Eye (tissue), 1 donor: ENCODE results near the gene POLR2J3.
"Not testable (repeated sequence)": the region's sequence is repeated elsewhere in the genome, so short reads cannot be mapped to it uniquely, and the experiment has no call there.

Source experiments
- DNase-seq: peaks from one replicate; pipeline ENCODE4 v3.0.0-alpha.2; 2015

Gene POLR2J3

DNA sequence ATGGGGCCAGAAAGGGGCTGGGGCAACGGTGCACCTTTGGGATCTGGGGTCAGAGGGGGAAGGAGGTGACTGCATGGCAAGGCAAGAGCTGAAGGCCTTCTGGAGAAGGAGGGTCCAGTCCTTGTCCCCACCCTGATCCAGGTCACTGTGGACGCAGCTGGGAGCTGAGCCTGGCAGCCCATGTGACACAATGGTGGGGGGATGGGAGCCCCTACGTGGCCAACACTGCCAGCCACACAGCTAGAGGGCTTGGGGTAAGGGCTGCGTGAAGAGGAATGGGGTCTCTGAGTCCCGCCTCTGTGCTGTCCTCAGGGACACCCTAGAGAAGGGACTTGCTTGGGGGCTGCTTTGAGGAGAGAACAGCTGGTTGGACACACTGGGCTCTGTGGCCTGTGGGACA lies 9.3 kb upstream of the POLR2J3 start:
- not testable (repeated sequence) for DNase-seq

DNA sequence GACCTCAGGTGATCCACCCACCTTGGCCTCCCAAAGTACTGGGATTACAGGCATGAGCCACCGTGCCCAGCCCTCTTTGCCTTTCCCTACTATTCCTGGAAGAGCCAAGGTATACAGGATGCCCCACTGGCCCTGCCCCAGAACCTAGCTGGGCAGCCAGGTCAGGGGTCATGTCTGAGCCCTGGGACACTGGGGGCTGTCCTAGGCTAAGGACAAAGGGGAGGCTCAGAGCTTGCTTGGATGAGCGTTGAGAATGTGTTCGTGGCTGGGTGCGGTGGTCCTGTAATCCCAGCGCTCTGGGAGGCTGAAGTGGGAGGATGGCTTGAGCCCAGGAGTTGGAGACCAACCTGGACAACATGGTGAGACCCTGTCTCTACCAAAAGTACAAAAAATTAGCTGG lies 6.1 kb upstream of the POLR2J3 start:
- DNase-seq: not testable (repeated sequence)

DNA sequence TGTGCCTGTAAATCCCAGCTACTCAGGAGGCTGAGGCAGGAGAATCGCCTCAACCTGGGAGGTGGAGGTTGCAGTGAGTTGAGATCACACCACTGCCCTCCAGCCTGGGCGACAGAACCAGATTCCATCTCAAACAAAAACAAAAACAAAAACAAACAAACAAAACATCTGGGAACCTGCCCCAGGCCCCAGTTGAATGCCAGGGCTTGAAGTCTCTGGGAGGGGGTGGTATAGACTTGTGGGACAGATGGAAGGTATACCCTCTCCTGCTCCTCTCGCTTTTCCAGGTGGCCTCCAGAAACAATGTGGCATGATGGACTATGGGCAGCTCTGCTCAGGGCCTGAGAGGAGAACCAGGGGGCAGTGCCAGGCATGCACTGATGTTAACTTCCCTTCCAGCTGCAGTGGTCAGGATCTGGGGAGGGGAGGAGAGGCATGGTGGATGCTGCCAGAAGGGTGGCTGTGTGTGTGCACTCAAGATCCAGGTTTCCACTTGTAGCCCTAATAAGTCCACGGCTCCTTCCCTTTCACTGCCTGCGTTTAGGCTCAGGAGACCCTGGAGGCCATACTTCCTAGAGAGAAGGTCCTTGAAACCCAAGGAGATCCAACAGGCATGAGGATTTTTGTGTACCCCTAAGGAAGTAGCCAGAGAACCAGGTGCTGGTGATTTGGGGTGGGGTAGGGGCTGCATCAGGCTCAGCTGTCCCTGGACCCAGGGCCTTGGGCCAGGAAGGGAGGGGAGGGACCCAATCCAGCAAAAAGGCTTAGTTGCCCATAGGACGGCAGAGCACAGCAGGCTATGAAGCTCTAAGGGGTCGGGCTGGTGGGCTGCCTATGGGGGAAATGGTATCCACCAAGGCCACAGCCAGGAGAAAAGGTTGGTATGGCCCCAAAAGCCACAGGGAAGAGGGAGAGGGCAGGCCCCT lies 5.2 kb upstream of the POLR2J3 start:
- DNase-seq: not testable (repeated sequence)

DNA sequence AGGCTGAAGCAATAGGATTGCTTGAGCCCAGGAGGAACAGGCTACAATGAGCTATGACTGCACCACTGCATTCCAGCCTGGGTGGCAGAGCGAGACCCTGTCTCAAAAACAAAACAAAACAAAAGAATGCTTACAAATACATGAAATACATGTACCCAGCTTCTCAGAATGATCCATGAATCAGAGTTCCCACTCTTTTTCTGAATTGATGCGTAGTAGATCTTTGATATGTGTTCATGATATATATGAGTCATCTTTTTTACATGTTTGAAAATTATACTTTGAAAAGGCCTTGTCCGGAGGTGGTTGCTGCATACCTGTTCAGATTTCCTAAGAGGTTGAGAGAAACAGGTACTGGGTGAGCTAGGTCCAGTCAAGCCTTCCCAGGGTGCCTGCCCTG lies 4.0 kb upstream of the POLR2J3 start:
- DNase-seq: not testable (repeated sequence)

DNA sequence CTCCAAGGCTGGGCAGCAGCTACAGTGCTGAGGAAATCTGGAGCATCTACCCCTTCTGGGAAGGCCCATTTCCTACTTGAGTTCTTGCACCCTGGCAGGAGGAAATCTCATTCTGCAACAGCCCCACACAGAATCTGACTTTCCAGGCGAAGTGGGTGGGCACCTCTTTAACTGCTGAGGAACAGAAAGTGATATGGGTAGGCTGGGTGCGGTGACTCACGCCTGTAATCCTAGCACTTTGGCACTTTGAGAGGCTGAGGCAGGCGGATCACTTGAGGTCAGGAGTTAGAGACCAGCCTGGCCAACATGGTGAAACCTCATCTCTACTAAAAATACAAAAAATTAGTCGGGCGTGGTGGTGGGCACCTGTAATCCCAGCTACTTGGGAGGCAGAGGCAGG lies 2.2 kb upstream of the POLR2J3 start:
- DNase-seq: not testable (repeated sequence)

DNA sequence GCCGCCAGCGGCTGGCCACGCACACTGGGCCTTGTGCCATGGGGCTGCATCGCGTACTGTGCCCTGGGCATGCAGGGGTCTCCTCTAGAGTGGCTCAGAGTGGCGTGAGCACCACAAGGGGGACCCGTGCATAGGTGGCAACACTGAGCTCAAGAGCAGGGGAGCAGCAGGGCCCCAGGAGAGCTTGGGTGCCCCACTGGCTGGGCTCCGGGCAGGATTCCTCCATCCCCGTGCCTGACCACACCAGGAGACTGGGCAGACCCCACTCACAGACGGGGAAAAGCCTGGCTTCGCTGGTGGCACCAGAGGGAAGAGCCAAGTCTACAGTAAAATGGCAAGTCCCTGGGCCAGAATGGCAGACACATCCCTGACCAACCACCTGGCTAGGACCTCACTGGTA lies 3.8 kb downstream of the POLR2J3 start:
- DNase-seq: not testable (repeated sequence)

DNA sequence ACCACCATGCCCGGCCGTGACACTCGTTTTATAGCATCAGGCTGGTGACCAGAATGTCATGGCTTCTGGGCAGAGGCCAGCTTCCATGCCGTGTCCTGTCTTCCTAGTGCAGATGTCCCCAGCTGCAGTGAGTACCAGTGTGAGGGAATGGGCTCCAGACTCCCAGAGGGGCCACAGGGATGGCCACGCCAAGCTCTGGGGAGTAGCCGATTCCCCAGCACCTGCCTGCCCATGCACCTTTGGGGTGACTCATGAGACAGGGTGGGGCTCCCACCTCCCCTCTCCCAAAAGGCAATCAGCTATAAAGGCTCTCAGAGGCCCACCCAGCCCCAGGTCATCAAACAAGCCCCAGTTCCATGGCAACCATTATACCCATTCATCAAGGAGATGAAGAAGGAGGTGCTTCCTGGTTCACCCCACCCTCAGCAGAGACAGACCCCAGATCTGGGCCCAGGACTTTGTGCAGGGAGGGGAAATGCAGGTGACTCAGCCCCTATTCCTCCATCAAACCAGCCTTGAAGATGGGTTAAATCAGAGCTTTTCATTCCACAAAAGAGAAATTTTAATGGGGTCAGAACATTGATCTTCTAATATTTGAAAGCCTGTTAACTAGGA lies 21.5 kb downstream of the POLR2J3 start, which contains the start of gene SPDYE2:
Gene SPDYE2 (plus strand): TSS at position 419 of the 615 bp plus-strand sequence. CDS start 2,030 bp downstream, outside the sequence.
- not testable (repeated sequence) for DNase-seq

DNA sequence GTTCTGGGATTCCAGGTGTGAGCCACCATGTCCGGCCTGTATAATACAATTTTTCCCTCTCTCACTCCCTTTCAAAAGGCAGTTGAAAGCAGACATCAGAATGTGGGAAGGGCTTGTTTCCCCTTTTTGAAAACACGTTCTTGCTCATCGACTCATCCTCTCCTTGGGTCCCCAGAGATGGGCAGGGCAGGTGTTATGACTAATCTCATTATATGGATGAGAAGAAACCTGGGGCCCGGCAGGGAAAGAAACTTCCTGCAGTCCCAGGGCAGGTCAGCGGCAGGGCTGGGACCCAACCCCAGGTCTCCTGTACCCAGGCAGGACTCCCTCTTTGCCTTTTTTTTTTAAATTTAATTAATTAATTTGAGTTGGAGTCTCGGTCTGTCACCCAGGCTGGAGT lies 26.0 kb downstream of the POLR2J3 start:
- not testable (repeated sequence) for DNase-seq

DNA sequence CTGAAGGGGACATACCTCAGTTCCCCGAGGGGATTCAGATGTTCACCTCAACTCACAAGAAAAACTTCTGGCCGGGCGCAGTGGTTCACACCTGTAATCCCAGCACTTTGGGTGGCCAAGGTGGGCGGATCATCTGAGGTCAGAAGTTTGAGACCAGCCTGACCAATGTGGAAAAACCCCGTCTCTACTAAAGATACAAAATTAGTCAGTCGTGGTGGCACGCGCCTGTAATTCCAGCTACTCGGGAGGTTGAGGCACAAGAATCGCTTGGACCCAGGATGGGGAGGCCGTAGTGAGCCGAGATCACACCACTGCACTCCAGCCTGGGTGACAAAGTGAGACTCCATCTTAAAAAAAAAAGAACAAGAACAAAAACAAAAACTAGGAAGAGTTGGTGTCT lies 27.1 kb downstream of the POLR2J3 start:
- DNase-seq: not testable (repeated sequence)

DNA sequence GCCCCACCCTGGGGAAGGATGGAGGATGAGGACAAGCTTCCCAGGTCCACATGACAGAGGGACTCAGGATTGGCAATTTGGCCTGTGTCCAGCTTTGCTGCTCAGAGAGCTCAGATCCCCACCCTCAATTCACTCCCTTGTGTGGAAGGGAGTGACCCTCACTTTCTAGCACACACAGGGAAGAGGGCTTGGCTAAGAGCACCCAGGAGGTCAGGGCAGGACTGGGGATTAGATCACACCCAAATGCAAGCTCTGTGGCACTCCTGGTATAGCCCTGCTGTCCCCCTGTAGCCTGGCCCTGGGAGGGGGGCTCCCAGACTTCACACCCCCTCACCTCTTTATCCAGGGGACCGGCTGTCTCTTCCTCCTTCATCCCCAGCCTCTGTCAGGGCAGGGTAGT lies 28.0 kb downstream of the POLR2J3 start:
- not testable (repeated sequence) for DNase-seq

DNA sequence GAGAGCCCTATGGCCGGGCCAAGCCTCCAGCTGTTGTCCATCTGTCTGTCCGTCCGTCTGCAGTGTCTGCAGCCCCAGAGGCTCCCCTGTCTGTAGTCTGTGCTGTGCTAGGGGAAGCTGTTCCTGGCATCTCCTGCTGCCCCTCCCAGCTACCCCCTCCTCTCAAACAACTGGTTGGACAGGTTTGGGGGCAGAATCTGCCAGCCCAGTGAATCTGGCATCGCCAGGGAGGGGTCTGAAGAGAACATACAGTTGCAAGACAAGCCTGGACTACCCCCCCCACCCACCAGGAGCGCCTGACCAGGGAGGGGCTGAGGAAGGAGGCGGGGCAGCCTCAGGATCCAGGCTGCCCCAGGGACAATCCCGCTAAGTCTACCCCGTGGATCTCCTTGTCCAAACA lies 28.8 kb downstream of the POLR2J3 start, which contains the start of gene UPK3BL2:
Gene UPK3BL2 (minus strand): TSS at position 101 of the 400 bp plus-strand sequence. CDS start 60 bp downstream, at position 41.
- not testable (repeated sequence) for DNase-seq

DNA sequence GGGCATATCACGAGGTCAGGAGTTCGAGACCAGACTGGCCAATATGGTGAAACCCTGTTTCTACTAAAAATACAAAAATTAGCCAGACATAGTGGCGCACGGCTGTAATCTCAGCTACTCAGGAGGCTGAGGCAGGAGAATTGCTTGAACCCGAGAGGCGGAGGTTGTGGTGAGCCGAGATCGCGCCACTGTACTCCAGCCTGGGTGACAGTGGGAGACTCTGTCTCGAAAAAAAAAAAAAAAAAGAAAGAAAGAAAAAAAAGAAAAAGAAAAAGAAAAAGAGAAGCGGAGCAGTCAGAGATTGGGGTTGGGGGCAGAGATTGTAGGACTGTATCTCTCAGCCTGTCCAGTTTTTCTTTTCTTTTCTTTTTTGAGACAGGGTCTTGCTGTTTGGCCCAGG lies 29.6 kb downstream of the POLR2J3 start:
- DNase-seq: not testable (repeated sequence)

DNA sequence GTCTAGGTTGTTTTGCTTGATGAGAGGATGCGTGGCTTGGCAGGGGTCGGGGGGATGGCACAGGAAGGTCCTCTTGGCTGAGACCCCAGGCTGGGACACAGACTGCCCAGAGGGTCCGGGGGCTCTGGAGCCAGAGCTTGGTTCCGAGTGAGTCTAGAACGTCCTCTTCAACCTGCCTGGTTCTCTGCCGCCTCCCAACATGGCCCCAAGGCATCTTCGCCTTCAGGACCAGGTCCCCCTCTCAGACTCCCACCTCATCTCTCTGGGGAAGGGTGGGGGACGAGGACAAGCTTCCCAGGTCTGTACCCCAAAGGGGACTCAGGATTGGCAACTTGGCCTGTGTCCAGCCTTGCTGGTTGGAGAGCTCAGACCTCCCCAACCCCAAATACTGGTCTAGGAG lies 30.3 kb downstream of the POLR2J3 start:
- DNase-seq: not testable (repeated sequence)

DNA sequence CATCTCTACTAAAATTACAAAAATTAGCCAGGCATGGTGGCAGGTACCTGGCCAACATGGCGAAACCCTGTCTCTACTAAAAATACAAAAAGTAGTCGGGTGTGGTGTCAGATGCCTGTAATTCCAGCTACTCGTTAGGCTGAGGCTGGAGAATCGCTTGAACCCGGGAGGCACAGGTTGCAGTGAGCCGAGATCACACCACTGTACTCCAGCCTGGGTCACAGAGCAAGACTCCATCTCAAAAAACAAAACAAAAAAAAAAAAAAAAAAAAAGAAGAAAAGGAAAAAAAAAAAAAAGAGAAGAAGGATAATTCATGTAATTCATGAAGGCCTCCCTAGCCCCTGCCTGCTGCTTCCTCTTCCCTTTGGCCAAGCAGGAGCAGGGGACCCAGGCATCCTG lies 31.8 kb downstream of the POLR2J3 start:
- not testable (repeated sequence) for DNase-seq

DNA sequence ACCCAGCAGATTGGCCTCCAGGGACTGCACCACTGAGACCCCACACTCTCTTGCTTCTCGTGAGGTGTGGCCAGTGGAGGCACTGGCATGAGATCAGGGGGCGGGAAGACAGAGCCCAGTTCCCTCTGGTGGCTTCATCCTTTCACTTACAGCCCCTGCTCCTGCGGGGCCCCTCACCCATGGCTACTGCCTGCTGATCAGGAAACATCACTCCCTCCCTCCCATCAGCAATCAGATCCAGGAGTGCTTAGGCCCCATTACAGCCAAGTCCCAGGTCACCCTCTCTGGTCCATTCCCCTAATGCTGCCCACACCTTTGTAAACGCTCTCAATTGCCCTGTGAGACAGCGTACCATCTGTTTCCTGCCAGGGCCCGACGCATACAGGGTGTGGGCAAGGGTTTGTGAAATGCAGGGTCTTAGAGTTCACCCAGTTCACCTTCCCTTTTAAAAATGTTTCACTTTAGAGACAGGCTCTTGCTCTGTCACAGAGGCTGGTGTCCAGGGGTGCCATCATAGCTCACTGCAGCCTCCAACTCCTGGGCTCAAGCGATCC lies 37.2 kb downstream of the POLR2J3 start:
- peak; percentile 0 for DNase-seq

DNA sequence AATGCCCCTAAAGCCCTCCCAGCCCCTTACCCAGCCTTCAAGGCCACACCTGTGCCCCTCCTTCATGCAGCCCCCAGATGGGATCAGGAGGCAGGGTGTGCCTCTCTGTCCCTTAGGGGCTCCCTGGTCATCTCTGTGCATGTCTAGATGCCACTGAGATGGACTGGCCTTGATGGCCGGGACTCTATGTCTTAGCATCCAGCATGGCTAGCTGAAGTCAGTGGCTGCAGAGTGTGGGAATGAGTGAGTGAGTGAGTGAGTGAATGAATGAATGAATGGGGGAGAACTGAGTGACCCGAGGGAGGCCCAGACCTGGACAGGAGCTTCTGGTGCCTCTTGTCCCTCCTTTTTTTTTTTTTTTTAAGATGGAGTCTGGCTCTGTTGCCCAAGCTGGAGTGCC lies 40.3 kb downstream of the POLR2J3 start:
- DNase-seq: not testable (repeated sequence)

DNA sequence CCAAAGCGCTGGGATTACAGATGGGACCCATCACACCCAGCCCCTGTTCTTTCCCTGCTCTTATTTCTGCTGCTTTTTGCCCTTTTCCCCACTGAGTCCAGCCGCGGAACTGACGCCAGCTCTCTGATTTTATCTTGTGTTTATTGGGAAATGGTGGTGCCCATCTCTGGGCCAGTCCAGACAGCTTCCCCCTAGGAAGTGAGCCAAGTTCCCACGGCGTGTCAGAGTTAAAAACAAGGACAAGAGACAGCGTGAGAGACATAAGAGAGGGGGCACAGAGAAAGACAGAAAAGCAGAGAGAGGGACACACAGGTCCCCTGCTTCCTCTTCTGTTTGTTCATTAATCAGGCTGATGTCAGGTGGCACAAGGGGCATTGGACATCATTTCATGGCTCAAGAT lies 40.8 kb downstream of the POLR2J3 start:
- DNase-seq: not testable (repeated sequence)

DNA sequence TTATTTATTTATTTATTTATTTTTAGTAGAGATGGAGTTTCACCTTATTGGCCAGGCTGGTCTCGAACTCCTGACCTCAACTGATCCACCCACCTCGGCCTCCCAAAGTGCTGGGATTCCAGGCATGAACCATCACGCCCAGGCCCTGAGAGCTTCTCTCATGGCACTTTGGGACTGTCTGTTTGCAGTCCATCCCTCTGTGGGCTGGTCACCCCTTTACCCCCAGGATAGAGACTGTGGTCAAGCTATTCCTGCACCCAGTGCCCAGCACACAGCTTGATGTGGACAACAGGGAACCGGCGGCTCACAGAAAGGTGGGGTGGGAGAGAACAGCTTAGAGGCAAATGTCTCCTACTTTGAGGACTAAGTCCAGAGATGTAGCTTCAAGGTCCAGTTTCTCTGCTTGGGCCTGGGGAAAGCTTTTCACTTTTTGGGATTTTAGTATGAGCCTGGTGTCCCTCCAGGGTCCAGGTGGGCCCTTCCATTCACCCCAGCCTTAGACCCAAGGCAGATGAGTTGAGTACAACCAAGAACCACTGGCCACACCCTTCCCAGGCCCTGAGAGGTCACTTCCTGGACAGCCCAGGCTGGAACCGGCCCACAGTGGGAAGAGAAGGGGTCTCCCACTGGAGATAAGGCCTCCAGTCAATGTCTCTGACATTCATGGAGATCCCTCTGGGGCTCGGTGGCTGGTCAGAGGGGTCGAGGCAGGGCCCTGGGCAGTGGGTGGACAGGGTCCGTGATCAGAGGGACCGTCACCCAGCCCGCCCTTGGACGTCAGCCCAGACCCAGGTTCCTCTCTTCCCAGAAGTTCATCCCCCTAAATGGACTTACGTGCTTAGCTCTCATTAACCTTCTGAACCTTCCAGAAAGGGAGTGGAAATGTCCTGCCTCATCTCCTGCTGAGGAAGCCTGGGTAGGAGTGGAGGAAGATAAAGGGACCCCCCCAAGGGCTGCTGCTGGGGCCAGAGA lies 44.3 kb downstream of the POLR2J3 start:
- not testable (repeated sequence) for DNase-seq

DNA sequence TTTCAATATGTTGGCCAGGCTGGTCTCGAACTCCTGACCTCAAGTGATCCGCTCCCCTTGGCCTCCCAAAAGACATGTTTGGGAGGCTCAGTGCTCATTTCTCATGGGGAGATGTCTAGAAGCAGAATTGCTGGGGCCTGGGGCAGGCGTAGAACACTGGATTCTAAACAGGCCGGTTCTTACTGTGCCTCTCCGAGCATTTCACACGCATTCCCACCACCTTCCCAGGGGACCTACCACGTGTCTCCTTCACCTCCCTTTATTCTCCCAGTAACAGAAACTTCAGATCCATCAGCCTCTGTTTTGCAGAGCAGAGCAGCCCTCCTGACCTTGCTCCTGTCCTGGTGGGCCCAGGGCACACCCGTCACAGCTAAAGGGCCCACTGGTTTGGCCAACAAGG lies 45.2 kb downstream of the POLR2J3 start:
- DNase-seq: not testable (repeated sequence)

DNA sequence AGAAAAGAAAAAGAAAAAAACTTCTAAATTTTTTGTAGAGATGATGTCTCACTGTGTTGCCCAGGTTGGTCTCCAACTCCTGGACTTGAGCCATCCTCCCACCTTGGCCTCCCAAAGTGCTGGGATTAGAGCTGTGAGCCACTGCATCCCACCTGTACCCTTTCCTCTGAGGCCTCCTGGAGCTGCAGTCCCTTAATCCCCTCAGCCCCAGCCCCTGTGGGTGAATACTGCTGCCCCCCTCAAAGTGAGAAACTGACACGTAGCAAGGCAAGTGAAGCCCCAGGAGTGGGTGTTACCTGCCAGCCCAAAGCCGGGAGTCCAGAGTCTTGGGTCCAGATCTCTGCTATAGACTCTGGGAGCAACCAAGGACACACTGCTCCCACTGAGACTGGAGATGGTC lies 47.6 kb downstream of the POLR2J3 start:
- not testable (repeated sequence) for DNase-seq

DNA sequence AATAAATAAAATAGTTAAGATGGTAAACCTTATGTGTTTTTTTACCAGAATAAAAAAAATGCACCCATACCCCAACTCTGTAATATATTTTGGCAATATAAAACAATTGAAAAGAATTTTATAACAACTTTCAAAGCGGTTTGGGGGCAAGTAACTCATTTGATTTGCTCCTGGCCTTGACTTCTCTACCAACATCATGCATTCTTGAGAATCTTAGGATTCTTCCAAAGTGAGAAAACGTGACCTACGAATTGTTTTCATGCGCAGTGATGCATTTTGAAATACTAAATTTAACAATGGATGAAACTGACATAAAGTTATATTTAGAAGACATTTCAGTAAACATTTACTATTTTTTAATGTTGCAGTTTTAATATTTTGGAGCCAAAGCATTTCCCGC lies 51.6 kb downstream of the POLR2J3 start:
- not testable (repeated sequence) for DNase-seq

DNA sequence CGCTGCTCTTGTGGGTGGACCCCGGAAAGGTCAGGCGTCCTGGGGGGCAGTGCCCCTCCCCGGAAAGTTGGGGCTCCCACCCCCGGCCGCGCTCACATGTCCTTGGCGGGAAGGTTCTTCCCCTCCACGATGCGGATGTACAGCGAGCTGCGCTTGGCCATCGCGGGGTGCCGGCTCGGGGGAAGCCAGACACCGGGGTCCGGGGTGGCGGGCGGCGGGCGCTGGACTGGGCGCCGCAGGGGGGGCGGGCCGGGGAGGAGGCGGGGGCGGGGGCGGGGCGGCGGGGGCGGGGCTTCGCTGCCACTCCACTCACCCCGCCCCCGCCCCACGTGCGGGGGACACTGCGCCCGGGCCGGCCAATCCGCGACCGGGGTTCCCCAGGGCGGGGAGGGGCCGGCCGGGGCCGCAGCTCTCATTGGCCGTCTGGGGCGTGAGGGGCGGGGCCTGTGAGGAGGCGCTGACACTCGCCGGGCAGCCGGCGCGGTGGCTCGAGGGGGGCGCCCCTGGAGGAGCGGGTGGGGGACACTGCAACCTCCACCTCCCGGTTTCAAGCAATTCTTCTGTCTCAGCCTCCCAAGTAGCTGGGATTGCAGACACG lies 54.7 kb downstream of the POLR2J3 start, which contains the start of gene RASA4B:
Gene RASA4B (minus strand): TSS at position 228 of the 598 bp plus-strand sequence. CDS start 67 bp downstream, at position 161.
- DNase-seq: peak; percentile 45
